HCT116 (cell line): Measurements from ENCODE around the gene CBFA2T3. TPM values are rescaled to one million over a fixed set of nuclear protein-coding genes. Genes with fewer than 3 reads are reported as not detected.

Experiments used
- ATAC-seq: fragments of 200-7000 bp; cut with Tn5 transposase; 2 replicates; pipeline ENCODE4 v1.9.1; 2020; ENCODE audit warnings: mild to moderate bottlenecking, moderate library complexity
- BruUV-seq: library from RNA; stranded (reverse); fragments of 400-500 nt; replicated peaks from 2 replicates; lab custom pipeline; 2021; lab: Mats Ljungman, UMichigan
- CTCF ChIA-PET: fragments of 300-600 bp; sonication (Branson Sonifier 250); formaldehyde crosslinking; loops from one replicate; lab custom pipeline; 2021; ENCODE audit warnings: antibody characterized with exemption; lab: Charles Lee
- POLR2A ChIA-PET: fragments of 300-600, 350-600 bp; sonication (Branson Sonifier 250); formaldehyde crosslinking; loops from one replicate; lab custom pipeline; 2021; ENCODE audit warnings: antibody characterized with exemption; lab: Charles Lee
- RAD21 ChIA-PET, 2 experiments: fragments of 300-600 bp; sonication (Branson Sonifier 250); formaldehyde crosslinking; loops; one replicate each; lab custom pipeline; 2023; ENCODE audit warnings: low total read pairs in 2 of 2; ENCODE audit not compliant: uncharacterized antibody in 2 of 2, unreplicated experiment in 2 of 2, low non-redundant PET in 1 of 2; lab: Charles Lee
- DNase-seq: peaks from one replicate; pipeline ENCODE4 v3.0.0-alpha.2; 2010; ENCODE audit warnings: low read depth, low spot score
- H2AFZ ChIP-seq: fragments of 200-600 bp; shearing (Covaris generic), sonication (generic); 2 replicates; pipeline ENCODE4 v1.6.1; 2017; ENCODE audit warnings: low read depth, mixed run types, mixed read lengths, antibody characterized with exemption, low read length; ENCODE audit not compliant: poor library complexity, severe bottlenecking
- H3K27ac ChIP-seq: 2 replicates; pipeline ENCODE4 v1.5.1; 2012; ENCODE audit warnings: low read depth, low read length
- H3K27me3 ChIP-seq: fragments of 200-600 bp; sonication (generic); 2 replicates; pipeline ENCODE4 v1.6.1; 2016; ENCODE audit warnings: mixed run types, low read length, mixed read lengths; ENCODE audit not compliant: insufficient read depth
- H3K36me3 ChIP-seq, 2 experiments: fragments of 200-500 bp in 1 of 2; fragments of 200-600 bp in 1 of 2; sonication (Bioruptor generic) in 1 of 2; sonication (generic) in 1 of 2; 2 replicates each; pipeline versions ENCODE4 v1.5.1 to v1.6.1; 2014 to 2016; ENCODE audit warnings: low read length in 2 of 2, inconsistent platforms in 1 of 2, mixed read lengths in 1 of 2, mixed run types in 1 of 2; ENCODE audit not compliant: insufficient read depth in 2 of 2, control insufficient read depth in 1 of 2
- H3K4me1 ChIP-seq, 2 experiments: fragments of 200-600 bp in 1 of 2; sonication (generic) in 1 of 2; 2 replicates each; pipeline versions ENCODE4 v1.5.1 to v1.6.1; 2012 to 2017; ENCODE audit warnings: low read length in 2 of 2, inconsistent platforms in 1 of 2, mild to moderate bottlenecking in 1 of 2, mixed read lengths in 1 of 2, mixed run types in 1 of 2, moderate library complexity in 1 of 2; ENCODE audit not compliant: insufficient read depth in 2 of 2, control insufficient read depth in 1 of 2
- H3K4me2 ChIP-seq: fragments of 200-600 bp; sonication (generic); 2 replicates; pipeline ENCODE4 v1.6.1; 2017; ENCODE audit warnings: mixed run types, low read length, mixed read lengths
- H3K4me3 ChIP-seq, 2 experiments: fragments of 200-600 bp in 1 of 2; sonication (generic) in 1 of 2; replicated peaks in 1 of 2; 2 replicates each; pipeline ENCODE4 v1.5.1; 2011 to 2016; ENCODE audit warnings: low read length in 2 of 2, control low read depth in 1 of 2, low read depth in 1 of 2, mild to moderate bottlenecking in 1 of 2, mixed read lengths in 1 of 2, mixed run types in 1 of 2
- H3K79me2 ChIP-seq: fragments of 200-600 bp; sonication (generic); 2 replicates; pipeline ENCODE4 v1.6.1; 2017; ENCODE audit warnings: mild to moderate bottlenecking, mixed run types, low read length, moderate library complexity, mixed read lengths; ENCODE audit not compliant: insufficient read depth
- H3K9ac ChIP-seq: fragments of 200-600 bp; sonication (generic); 2 replicates; pipeline ENCODE4 v1.6.1; 2016; ENCODE audit warnings: low read length, mixed read lengths
- H3K9me2 ChIP-seq: fragments of 200-600 bp; sonication (generic), shearing (Covaris generic); 2 replicates; pipeline ENCODE4 v1.6.1; 2017; ENCODE audit warnings: mixed run types, mild to moderate bottlenecking, moderate library complexity; ENCODE audit not compliant: insufficient read depth
- H3K9me3 ChIP-seq, 2 experiments: fragments of 200-500 bp in 1 of 2; fragments of 200-600 bp in 1 of 2; sonication (Bioruptor generic) in 1 of 2; sonication (generic) in 1 of 2; 2 replicates each; pipeline ENCODE4 v1.6.1; 2014 to 2017; ENCODE audit warnings: low read length in 2 of 2, mixed read lengths in 2 of 2, inconsistent platforms in 1 of 2, low read depth in 1 of 2, mild to moderate bottlenecking in 1 of 2, mixed run types in 1 of 2, moderate library complexity in 1 of 2; ENCODE audit not compliant: control insufficient read depth in 1 of 2, insufficient read depth in 1 of 2
- H4K20me1 ChIP-seq: fragments of 200-600 bp; sonication (generic), shearing (Covaris generic); 2 replicates; pipeline ENCODE4 v1.6.1; 2017; ENCODE audit warnings: mixed run types, mild to moderate bottlenecking, moderate library complexity; ENCODE audit not compliant: insufficient read depth
- CBX3 ChIP-seq: IDR thresholded peaks from 2 replicates; pipeline ENCODE4 v1.6.1; 2012; ENCODE audit warnings: low read depth
- CEBPB ChIP-seq: IDR thresholded peaks from 2 replicates; pipeline ENCODE4 v1.6.1; 2012; ENCODE audit warnings: low read depth
- CTCF ChIP-seq, 3 experiments: fragments of 200-600 bp in 1 of 3; sonication (generic) in 1 of 3; IDR thresholded peaks in 2 of 3; conservative IDR thresholded peaks in 1 of 3; 2 replicates each; pipeline ENCODE4 v1.5.1; 2012 to 2017; ENCODE audit warnings: low read depth in 2 of 3, low read length in 2 of 3, antibody characterized with exemption in 1 of 3, borderline replicate concordance in 1 of 3, control low read depth in 1 of 3, mild to moderate bottlenecking in 1 of 3, mixed read lengths in 1 of 3, mixed run types in 1 of 3, moderate library complexity in 1 of 3; ENCODE audit not compliant: insufficient read depth in 1 of 3
- ELF1 ChIP-seq: IDR thresholded peaks from 2 replicates; pipeline ENCODE4 v1.6.1; 2012; ENCODE audit warnings: low read depth, borderline replicate concordance
- JUND ChIP-seq: IDR thresholded peaks from 2 replicates; pipeline ENCODE4 v1.6.1; 2012
- RAD21 ChIP-seq: IDR thresholded peaks from 2 replicates; pipeline ENCODE4 v1.6.1; 2012; ENCODE audit warnings: low read depth, mild to moderate bottlenecking
- REST ChIP-seq: IDR thresholded peaks from 2 replicates; pipeline ENCODE4 v1.6.1; 2012; ENCODE audit warnings: low read depth
- SIN3A ChIP-seq: IDR thresholded peaks from 2 replicates; pipeline ENCODE4 v1.6.1; 2012; ENCODE audit warnings: low read depth
- SP1 ChIP-seq: IDR thresholded peaks from 2 replicates; pipeline ENCODE4 v1.6.1; 2012; ENCODE audit warnings: low read depth
- SRF ChIP-seq: IDR thresholded peaks from 2 replicates; pipeline ENCODE4 v1.6.1; 2012; ENCODE audit warnings: low read depth
- TCF7L2 ChIP-seq: IDR thresholded peaks from 2 replicates; pipeline ENCODE4 v1.7.0; 2011; ENCODE audit warnings: borderline replicate concordance, inconsistent platforms; ENCODE audit not compliant: insufficient read depth, insufficient read length; ENCODE audit errors: extremely low read depth
- ZBTB33 ChIP-seq: IDR thresholded peaks from 2 replicates; pipeline ENCODE4 v1.6.1; 2011; ENCODE audit warnings: mild to moderate bottlenecking, low read length, moderate library complexity; ENCODE audit not compliant: insufficient replicate concordance; ENCODE audit errors: extremely low read depth
- ZNF274 ChIP-seq: fragments of 200-500 bp; sonication (Bioruptor generic); IDR thresholded peaks from 2 replicates; pipeline ENCODE4 v1.6.1; 2014; ENCODE audit warnings: mild to moderate bottlenecking, low read depth, low read length, inconsistent platforms
- intact Hi-C: fragments of 100-400 bp; cut with micrococcal nuclease; formaldehyde crosslinking; loops from 2 replicates; pipeline ENCODE4 v1.10.0; 2022
- total RNA-seq: library from RNA; stranded (reverse); gene quantifications from one replicate; pipeline ENCODE4 v1.2.1, GENCODE V29; 2021; ENCODE audit not compliant: unreplicated experiment

The CBFA2T3 gene
- total RNA-seq, 1 experiment from 2014 or later: 19.1 TPM

GRCh38 chr16:89011909-89012621 lies 35.1 kb upstream of the CBFA2T3 start:
- no peak overlapping the region for H3K9ac ChIP-seq
- ATAC-seq (no peak), DNase-seq (no peak)
- H3K79me2 ChIP-seq: no peaks in the 10 kb centered on the region
- H3K27ac ChIP-seq: no peak overlapping the region
- H3K27me3 ChIP-seq: peaks cover 15% of the 10 kb centered on the region
- peaks cover 0 to 9% of the 10 kb centered on the region in 2 experiments; a peak in 2 of 4 replicates for H3K9me3 ChIP-seq
- H3K9me2 ChIP-seq: no peaks in the 10 kb centered on the region
- RAD21 ChIA-PET: no interaction called here
- H3K36me3 ChIP-seq: no peaks in the 10 kb centered on the region
- POLR2A ChIA-PET: no interaction called here
- TF ChIP-seq TCF7L2 (no peak), SRF (no peak), JUND (no peak), REST (no peak), CTCF (IDR thresholded peaks at IDR 0.05 in 2 of 3, conservative IDR thresholded peaks at IDR 0.05 in 1 of 3; ENCODE audit: borderline replicate concordance in 1 of 3, insufficient read depth in 1 of 3, low read depth in 2 of 3, low read length in 2 of 3) (no peak), ZNF274 (no peak), CBX3 (no peak), ZBTB33 (no peak), CEBPB (no peak), SIN3A (no peak), SP1 (no peak), RAD21 (no peak), ELF1 (no peak)
- H3K4me3 ChIP-seq: no peak overlapping the region
- H3K4me1 ChIP-seq: no peaks in the 10 kb centered on the region
- BruUV-seq: no TSS peak
- CTCF ChIA-PET: no interaction called here
- no peaks in the 10 kb centered on the region for H4K20me1 ChIP-seq
- no peak overlapping the region for H2AFZ ChIP-seq
- intact Hi-C loops: no loop called here
- no peak overlapping the region for H3K4me2 ChIP-seq
